Progenitor cell of endocrine pancreas (in vitro differentiated cells): Measurements from ENCODE around the gene SCN4B. TPM values are rescaled to one million over a fixed set of nuclear protein-coding genes. Genes with fewer than 3 reads are reported as not detected.

Experiments
- DNase-seq: peaks from one replicate; pipeline ENCODE4 v3.0.0; 2021; ENCODE audit warnings: low spot score; ENCODE audit not compliant: unreplicated experiment
- H3K27ac Mint-ChIP-seq: 2 replicates; pipeline ENCODE4 v1.8.0; 2021; ENCODE audit warnings: mild to moderate bottlenecking, moderate library complexity, mixed read lengths
- H3K27me3 Mint-ChIP-seq: 2 replicates; pipeline ENCODE4 v1.8.0; 2021; ENCODE audit warnings: mixed read lengths
- H3K36me3 Mint-ChIP-seq: 2 replicates; pipeline ENCODE4 v1.8.0; 2022; ENCODE audit warnings: mixed read lengths; ENCODE audit not compliant: insufficient read depth
- H3K4me1 Mint-ChIP-seq: 2 replicates; pipeline ENCODE4 v1.8.0; 2021; ENCODE audit warnings: low read depth, mixed read lengths
- H3K4me3 Mint-ChIP-seq: 2 replicates; pipeline ENCODE4 v1.8.0; 2021; ENCODE audit warnings: low read depth, mild to moderate bottlenecking, moderate library complexity, mixed read lengths
- H3K9me3 Mint-ChIP-seq: 2 replicates; pipeline ENCODE4 v1.8.0; 2021; ENCODE audit warnings: low read depth, mixed read lengths
- CTCF ChIP-seq: fragments of 200-600 bp; sonication (generic); IDR thresholded peaks from one replicate; pipeline ENCODE4 v1.5.0; 2021; ENCODE audit warnings: antibody characterized with exemption, mild to moderate bottlenecking; ENCODE audit not compliant: unreplicated experiment
- total RNA-seq: library from RNA; stranded (reverse); gene quantifications from 2 replicates; pipeline ENCODE4 v1.2.1, GENCODE V29; 2021

The SCN4B gene
- total RNA-seq, 1 donor from 2014 or later, result not detected

GRCh38 chr11:118135051-118135795 lies 17.4 kb downstream of the SCN4B start:
- no peaks in the 10 kb centered on the region for H3K36me3 Mint-ChIP-seq

GRCh38 chr11:118133816-118134215 lies 18.8 kb downstream of the SCN4B start:
- Mint-ChIP-seq H3K27ac (no peak overlapping the region), H3K27me3 (peaks cover 51% of the 10 kb centered on the region)

More at GRCh38 chr11:118135051-118135795, 17.4 kb downstream of the SCN4B start:
- Mint-ChIP-seq H3K27ac (no peak overlapping the region), H3K9me3 (no peaks in the 10 kb centered on the region), H3K4me1 (no peaks in the 10 kb centered on the region), H3K27me3 (peaks cover 54% of the 10 kb centered on the region), H3K4me3 (no peak overlapping the region)
- no peak for TF ChIP-seq CTCF
- DNase-seq, result no peak

DNA sequence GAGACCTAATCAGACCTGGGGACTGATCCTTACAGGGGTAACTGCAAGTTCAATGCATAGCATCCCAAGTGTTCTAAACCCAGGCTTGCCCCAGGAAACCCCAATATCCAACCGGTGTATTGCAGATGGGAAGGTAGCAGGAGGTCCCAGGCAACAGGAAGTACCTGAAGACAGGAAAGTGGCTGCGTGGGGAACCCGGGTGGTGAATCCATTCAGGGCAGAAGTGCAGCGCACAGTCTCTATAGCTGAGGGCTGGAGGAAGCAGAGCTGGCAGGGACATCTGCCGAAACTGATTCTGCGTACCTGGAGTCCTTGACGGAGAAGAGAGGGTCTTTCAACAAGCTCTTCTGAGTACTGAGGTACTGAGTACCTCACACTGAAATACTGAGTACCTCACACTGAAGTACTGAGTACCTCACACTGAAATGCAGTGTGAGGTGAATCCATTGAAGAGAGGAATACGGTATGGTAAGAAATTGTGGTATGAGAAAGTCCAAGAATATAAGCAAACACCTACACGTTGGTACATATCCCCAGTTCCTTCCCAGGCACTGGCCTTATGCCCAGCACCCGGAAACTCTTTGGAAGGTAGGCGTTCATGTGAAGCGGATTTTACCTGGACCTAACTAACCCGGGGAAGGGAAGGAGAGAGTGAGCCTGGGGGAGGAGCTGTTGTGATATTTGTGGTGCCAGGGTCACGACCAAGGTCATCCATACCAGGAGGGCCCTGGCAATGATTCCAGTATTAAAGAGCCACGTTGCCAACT lies 20.1 kb downstream of the SCN4B start:
- H3K4me1 Mint-ChIP-seq, result no peaks in the 10 kb centered on the region
- no peak overlapping the region for H3K4me3 Mint-ChIP-seq
- no peaks in the 10 kb centered on the region for H3K9me3 Mint-ChIP-seq
- no peaks in the 10 kb centered on the region for H3K36me3 Mint-ChIP-seq
- H3K27me3 Mint-ChIP-seq, result peaks cover 43% of the 10 kb centered on the region
- H3K27ac Mint-ChIP-seq, result no peak overlapping the region
- no peak for DNase-seq
- TF ChIP-seq CTCF, result no peak

More at GRCh38 chr11:118133816-118134215, 18.8 kb downstream of the SCN4B start:
- DNase-seq, result no peak
- H3K4me1 Mint-ChIP-seq, result no peaks in the 10 kb centered on the region
- no peaks in the 10 kb centered on the region for H3K36me3 Mint-ChIP-seq
- no peaks in the 10 kb centered on the region for H3K9me3 Mint-ChIP-seq
- no peak overlapping the region for H3K4me3 Mint-ChIP-seq
- TF ChIP-seq CTCF, result no peak

GRCh38 chr11:118129471-118130172 lies 23.0 kb downstream of the SCN4B start:
- H3K27ac Mint-ChIP-seq, result no peak overlapping the region

More at GRCh38 chr11:118129471-118130172, 23.0 kb downstream of the SCN4B start:
- Mint-ChIP-seq H3K27me3 (peaks cover 30% of the 10 kb centered on the region), H3K9me3 (no peaks in the 10 kb centered on the region), H3K36me3 (no peaks in the 10 kb centered on the region), H3K4me1 (no peaks in the 10 kb centered on the region), H3K4me3 (no peak overlapping the region)
- DNase-seq, result no peak
- TF ChIP-seq CTCF, result no peak
